HT1080 (cell line): ENCODE results near the gene TLX1. TPM values are rescaled to one million over a fixed set of nuclear protein-coding genes. Genes with fewer than 3 reads are reported as not detected.
A peak's percentile ranks its signal among the peaks of the same experiment; 100 is the strongest.

ENCODE experiments used
- DNase-seq: peaks from one replicate; pipeline ENCODE4 v3.0.0-alpha.2; 2015; ENCODE audit warnings: low read depth
- polyA plus RNA-seq, 2 experiments: library from polyadenylated mRNA; depleted of rRNA; stranded (reverse); fragments of >200 nt; gene quantifications; 2 replicates each; pipeline ENCODE4 v1.2.3, GENCODE V29; 2015
- total RNA-seq: library from RNA; depleted of rRNA; stranded (reverse); fragments of >200 nt; shearing (Covaris generic); gene quantifications from 2 replicates; pipeline ENCODE4 v1.2.3, GENCODE V29; 2014; rRNA removed

The TLX1 gene
- total RNA-seq = not detected in 2 replicates
- polyA plus RNA-seq (2015; cell fraction: cytosol; rRNA removed) = not detected in 2 replicates
- not detected in 2 replicates for polyA plus RNA-seq (2015; cell fraction: nucleus; rRNA removed)

DNA sequence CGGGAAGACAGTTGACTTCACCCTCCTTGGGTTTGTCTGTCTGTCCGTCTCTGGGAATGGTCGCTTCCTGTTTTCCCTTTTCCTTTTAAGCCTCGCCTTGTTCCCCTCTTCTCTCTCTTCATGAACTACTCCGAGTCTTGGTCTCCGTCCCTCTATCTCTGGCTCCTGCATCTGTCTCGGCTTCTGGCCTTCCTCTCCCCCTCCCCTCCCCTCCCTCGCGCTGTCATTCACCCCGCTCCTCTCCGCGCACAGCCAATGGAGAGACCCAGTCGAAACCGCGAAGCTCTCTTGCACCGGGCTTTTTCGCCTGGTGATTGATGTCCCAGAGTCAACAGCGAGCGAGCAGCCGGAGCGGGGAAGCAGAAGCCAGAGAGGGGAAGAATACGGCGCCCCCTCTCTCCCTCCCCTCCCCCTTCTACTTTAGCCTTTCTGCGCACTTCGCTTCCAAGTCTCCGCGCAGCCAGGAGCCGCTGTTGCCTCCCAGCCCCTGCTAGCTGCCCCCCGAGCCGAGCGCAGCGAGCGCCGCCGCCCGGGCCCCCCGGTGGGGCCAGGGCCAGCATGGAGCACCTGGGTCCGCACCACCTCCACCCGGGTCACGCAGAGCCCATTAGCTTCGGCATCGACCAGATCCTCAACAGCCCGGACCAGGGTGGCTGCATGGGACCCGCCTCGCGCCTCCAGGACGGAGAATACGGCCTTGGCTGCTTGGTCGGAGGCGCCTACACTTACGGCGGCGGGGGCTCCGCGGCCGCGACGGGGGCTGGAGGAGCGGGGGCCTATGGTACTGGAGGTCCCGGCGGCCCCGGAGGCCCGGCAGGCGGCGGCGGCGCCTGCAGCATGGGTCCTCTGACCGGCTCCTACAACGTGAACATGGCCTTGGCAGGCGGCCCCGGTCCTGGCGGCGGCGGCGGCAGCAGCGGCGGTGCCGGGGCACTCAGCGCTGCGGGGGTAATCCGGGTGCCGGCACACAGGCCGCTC is at the start of gene TLX1:
Gene TLX1, plus strand, starts transcription at position 317 of the 978 bp plus-strand sequence. Its CDS starts 242 bp downstream, at position 559.
- no peak for DNase-seq

DNA sequence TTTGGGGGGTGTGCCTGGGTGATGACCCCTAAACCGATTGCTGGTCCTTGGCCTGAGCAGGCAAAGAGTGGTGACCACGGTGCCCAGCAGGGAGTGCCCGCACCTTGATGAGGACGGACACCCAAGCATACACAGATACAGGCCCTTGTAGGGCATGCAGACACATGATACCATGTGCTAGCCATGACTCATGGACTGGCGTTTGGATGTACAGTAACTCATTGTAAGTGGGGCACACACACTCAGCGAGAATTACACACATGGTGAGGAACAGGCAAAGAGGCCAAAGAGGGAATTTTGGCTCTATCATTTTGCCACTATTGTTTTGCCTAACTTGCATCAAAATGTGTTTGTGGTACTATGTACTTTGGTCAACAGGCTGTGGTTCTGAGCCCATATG is 45.3 kb upstream of the TLX1 start:
- peak; percentile 59 for DNase-seq

DNA sequence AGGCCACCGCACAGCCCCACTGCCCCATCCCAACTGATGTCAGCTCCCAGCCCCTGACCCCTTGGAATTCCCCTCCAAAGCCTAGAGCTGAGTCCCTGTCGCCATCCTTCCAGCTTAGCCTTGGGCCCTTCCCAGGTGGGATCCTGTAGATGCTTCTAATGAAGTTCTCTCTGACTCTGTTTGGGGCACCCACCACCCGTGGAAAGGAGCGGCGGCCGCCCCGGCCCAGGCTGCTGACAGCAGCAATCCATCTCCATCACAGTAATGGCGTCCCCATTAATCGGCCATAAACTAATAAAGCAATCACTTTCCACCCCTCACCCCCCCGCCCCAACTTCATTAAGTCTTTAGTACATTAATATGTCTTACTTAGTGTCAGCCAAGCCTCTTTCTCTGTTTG is 43.7 kb upstream of the TLX1 start:
- DNase-seq = no peak

DNA sequence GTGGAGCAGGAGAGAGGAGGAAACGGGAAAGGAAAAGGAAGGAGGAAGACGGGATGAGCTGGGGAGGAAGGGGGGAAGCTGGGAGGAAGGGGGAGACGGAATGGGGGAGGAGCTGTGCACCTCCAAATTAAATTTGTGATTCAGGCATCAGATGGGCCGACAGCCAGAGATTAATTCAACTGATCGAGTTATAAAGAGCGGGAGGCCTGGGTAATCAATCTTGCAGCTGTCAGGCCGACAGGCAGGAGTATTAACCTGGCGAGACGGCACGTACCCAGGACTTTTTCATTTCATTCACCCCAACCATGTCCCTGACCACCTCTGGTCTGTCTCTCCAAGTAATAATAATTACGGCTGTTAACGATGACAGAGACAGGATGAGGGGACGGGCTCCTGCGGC is 43.1 kb upstream of the TLX1 start:
- DNase-seq = no peak

DNA sequence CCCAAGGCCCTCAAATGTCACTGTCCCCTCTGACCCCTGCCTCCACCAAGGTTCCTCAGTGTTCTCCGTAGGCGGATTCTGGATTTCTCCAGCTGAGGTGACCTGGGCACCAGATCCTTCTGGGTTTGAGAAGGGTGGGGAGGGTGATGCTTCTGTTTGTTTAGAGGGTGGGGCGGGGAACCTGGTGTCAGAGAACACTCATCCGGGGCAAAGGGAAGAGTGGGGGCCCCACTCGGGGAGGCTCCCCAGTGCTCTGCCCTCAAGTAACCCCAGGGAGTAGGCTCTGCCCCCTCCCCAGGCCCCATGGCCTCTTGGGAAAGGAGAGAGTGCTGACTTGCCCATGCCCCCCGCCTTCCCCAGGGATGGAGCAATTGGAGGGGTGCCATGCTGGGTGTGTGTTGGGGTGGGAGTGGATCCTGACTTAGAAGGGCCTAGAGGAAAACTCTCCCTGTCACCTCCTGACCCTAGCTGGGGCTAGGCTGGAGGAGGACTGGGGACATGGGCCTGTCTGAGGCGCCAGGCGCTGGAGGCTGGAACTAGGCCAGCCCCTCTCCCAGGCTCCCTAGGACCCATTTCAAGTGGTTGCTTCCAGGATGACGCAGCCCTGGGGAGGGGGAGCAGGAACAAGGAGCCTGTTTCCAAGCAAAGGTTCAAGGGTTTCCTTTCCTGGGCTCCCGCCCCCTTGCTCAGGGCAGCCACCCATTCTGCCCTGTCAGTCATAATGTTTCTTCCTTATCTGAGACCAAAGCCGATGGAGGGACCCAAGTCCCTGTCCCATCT is 41.4 kb upstream of the TLX1 start:
- DNase-seq = no peak

DNA sequence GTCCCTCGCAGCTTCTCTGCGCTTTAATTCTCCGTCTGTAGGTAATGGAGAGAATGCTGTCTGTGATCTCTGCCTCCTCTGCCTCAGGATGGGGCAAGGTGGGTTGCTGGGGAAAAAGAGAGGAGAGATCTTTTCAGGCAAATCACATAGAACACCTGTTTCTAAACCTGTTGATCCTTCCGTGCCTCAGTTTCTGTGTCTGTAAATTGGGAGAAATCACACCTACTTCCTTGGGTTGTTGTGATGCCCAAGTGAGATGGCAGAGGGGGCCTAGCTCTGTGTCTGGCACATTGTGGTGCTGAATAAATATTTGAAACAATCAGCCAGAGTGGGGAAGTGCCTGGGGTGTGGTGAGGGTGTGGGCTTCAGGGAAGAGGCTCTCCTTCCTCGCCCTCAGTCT is 40.5 kb upstream of the TLX1 start:
- DNase-seq = no peak

DNA sequence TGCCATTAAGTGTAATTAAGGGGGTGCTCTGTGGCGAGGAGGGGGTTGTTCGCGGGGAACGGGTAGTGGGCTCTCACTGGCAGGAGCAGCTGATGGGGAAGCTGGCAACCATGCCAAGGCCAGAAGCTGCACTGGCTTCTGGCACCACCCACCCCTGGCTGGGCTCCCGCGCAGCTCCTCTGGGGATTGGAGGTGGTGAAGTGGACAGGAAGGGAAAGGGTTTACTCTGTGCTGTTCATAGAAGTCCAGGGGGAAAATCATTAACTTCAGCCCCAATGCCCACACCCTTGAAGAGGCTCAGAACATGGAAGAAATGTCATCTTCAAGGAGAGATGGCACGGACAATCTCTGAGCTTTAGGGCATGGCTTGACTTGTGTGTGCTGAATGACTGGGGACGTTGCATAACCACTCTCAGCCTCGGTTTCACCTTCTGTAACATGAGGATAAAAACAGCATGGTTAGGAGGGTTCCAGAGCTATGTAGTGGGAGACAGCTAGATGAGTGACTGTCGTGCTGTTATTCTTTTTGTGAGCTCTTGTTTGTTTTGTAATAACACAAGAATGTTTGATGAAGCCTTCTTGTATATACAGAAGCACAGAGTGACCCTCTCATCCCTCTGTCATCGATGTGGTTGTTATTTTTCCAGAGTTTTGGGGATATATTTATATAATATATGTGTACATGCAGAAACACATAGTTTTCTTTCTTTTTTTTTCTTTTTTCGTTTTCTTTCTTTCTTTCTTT is 39.4 kb upstream of the TLX1 start:
- no peak for DNase-seq

DNA sequence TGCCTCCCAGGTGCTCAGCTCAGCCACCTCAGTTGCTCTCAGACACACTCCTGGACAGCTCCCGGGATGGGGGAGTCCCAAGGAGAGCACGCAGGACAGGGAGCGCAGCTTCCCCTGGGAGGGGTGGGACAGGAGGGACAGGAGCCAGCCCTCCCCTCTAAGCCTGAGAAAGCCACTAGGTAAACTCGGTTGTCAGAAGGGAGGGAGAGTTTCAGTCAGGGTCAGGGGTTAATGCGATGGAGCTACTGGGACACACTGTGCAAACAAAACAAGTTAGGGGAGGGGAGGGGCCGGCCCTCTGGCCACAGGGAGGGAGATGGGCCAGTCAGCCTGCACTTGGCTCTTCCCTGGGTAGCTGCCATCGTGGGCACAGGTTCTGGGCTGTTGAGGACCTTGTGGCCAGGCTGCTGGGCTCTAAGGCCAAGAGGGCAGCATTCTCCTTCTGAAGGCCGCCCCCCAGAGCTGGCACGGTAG is 38.2 kb upstream of the TLX1 start:
- DNase-seq = no peak

DNA sequence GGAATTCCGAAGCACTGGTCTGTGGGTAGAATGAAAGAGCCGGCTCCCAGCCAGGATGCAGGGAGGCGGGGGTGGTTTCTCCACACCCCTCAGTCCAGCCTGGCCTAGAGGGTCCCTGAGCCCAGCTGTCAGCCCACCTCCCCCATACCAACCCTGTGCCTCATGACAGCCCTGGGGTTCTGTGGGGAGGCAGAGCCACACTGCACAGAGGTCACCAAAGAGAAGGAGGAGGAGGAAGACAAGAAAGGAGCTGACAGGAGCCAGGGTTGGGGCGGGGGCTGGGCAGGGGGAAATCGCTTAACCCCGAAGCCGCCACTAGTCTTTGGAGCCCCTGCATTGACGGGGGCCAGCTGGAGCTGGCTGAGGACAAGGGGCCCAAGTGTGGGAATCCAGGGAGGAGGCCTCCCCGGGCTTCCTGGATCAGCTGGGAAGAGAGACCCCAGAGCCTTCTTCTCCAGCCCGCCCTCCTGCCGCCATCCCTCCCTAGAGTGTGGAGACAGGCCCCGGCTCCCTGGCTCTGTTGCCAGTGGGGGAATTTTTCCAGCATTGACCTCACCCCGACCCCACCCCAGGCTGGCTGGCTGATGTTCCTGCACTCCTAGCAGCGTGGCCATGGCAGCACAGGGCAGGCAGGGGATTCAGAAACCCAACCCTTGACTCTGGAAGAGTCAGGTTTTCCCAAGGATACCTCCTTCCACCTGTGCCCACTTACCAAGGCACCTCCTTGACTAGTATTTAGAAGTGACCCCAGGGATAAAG is 36.8 kb upstream of the TLX1 start:
- no peak for DNase-seq

DNA sequence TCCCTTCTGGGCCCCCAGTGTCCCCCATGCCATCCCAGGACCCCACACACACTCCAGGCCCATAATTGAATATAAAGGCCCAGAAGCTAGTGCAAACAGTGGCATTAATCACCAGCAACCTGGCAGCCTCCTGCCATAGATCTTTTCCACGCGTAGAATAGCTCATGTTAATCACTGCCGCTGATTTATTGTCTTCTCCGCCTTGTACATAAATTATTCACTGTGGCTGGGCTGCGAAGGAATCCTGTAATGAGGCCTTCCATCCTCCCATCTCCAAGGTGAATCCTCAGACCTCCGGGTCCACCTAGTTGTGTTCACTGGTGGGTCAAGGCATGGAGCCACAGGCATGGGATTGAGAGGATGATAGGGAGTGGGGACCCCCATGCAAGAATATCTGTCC is 36.1 kb upstream of the TLX1 start:
- DNase-seq = no peak

DNA sequence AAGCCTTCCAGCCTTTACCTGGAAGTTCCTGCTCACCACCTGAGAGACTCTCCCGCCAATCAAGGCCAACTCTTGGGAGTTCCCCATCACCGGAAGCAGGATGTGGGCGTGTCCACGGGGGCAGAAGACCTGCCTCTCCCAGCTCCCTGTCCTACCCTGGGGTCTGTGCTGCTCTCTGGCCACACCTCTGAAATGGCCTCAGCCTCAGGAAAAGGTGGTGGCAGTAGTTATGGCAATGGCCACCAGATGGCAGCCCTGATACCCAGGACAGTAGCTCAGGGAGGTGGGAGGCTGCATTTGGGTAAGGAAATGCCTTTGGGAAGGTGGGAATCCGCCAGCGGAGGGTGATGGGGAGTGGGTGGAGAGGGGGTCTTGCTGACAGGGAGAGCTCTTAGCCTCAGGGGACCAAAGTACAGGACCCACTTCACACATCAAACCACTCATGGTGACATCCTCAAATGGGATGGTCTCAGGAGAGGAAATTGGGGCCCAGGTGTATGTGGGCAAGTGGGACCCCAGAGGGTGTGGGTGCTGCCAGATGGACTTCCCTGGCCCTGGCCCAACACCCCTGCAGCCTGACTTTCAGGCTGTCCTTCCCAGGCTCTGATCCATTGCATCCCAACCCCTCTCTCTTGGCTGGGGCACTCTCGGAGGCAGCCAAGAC is 35.4 kb upstream of the TLX1 start:
- peak; percentile 77 for DNase-seq

DNA sequence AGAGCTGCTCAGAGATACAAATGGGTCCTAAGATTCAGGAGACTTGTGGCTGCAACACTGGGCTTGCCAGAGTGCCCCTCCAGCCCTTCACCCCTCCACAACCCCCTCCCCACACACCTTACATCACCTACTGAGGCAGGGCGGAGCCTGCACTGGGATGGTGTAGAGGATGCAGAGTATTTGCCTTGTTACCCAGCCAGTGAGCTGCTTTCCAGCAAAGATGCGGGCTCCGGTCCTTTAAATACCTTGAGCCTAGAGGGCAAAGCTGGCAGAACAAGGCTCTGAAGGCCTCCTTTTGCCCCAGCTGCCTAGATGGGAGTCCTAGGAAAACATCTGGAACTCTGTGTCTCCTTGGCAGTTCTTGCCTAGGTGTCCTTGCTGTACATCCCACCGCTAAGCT is 34.7 kb upstream of the TLX1 start:
- DNase-seq = no peak

DNA sequence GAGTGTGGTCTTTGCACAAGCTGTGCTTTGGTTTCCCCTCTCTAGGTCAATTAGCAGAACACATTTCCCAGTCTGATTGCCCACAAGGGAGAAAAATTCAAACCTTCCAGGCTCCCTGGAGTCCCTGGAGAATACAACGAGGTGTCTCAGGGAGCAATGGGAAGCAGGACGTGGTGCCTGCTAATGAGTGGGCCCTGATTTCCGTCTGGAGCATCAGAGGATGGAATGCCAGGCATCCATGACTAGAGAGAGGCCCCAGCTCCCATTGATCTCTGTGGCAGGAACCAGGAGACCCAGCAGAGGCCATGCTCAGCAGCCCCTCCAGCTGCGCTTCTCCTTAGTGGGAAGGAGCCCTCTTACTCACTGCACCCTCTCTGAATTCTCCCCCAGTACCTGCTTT is 33.2 kb upstream of the TLX1 start:
- no peak for DNase-seq

DNA sequence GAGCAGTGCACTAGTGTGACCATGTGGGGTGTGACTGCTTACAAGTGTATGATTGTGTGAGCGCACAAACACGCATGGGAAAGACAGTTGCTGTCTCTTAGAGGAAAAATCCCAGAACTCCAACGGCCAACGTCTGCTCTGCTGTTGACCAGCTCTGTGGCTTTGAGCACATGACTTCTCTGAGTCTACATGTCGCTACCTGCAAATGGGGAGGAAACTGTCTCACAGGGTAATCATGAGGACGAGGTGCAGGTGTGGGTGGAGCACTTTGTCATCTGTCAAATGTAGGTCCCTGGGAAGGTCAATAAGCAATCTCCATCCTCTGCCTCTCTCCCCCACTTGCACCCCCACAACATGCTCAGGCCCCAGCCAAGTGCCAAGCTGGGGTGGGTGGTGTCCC is 31.2 kb upstream of the TLX1 start:
- no peak for DNase-seq

DNA sequence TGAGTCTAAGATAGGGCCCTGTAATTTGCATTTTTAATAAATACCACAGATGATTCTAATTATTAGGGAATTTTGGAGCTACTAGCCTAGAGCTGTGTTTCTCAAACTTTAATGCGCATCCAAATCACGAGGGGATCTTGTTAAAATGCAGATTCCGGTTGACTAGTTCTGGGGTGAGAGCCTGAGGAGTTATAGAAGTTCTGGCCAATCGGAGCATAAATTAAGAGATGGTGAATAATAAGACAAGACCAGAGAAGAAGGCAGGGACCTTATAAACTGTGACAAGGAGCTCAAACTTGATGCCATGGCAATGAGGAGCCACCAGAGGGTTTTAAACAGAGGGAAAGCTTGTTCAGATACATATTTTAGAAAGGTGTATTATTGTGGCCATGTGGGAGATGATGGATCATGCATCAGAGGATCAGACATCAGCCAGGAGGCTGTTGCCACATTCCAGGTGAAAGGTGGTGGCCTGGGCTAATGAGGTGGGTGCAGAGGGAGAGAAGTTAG is 29.7 kb upstream of the TLX1 start:
- no peak for DNase-seq

DNA sequence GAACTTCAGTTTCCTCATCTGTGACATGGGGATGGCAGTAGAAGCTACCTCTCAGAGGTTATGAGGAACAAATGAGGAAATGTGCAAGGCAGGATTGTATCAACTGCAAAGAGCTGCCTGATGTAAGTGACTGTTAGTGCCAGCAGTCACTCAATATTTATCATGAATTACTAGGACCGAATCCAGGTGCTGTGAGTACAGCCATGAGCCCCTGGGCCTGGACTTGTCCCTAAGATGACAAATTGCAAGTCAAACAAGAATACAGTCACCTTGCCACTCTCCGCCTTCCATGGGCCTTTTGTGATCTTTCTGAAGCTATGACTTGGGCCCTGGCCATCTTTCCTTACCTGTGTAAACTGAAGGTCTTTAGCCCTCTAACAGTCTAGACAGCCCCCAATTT is 27.7 kb upstream of the TLX1 start:
- DNase-seq = no peak

DNA sequence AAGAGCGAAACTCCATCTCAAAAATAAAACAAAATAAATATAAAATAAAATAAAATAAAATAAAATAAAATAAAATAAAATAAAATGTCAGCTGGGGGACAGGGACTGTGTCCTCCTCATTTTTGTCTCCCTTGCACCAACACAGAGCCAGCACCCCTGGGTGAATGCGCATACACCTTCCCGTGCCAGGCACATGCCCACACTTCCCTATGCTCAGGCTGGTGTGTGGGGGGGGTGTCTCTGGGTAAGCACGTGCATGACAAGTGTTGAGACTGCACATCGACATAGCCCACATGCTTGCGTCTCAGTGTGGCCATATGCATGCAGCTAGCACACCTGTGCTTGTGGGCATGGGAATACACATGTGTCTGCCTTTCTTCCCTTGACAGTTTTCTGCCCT is 24.7 kb upstream of the TLX1 start:
- DNase-seq = no peak

DNA sequence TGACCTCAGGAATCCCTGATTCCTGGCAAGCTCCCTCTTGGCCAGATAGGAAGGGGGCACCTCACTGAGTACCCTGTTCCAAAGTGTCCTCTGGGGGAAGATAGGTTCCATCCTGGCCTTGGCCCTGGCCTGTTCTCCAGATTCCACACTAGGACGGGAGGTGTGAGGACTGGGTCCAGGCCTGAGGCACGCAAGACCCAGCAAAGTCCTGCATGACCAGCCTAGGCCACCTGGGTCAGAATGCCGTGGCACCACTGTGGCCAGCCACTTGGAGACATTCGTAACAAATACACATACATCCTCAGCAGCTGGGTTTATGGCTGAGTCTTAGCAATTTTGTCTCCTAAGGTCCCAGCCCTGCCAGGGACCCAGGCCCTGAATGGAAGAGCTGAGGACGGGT is 23.3 kb upstream of the TLX1 start:
- no peak for DNase-seq

DNA sequence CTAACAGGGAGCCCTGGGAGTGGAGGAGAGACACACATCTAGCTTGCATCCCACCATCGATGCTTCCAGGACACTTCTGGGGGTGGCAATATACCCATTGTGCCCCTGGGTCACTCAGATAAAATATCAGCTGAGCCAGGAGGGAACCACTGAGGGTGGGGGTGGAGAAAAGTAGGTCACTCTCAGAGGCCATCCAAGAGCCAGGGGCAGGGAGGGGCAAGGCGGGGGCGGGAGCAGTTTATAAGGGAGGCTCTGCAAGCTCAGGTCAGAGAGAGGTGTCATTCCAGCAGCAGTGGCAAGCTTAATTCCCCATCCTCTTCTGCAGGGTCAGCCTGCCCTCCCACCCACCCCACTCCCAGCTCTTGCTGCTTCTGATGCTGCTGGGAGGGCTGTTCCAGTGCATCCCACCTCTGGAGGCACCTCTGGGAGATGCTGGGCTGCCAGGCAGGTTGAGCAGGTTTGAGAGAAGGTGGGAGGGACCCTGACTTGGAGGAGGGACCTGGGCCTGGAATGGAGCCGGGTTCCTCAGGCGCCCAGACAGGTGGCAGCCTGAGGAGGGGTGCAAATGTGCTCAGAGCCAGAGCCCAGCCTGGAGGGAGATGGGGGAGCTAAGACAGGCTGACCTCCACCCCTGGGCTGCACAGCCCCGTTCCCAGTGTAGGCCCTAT is 20.1 kb upstream of the TLX1 start:
- DNase-seq = no peak
